ENCODE data around the gene MAGI2. TPM values are rescaled to one million over a fixed set of nuclear protein-coding genes. Genes with fewer than 3 reads are reported as not detected.

MAGI2 gene
- total RNA-seq, 1 donor from 2014 or later = 51.3 TPM

- ATAC-seq = no peak
Measured at GRCh38 chr7:78939669-78940068, 513.8 kb downstream of the MAGI2 start.

GRCh38 chr7:78924581-78924980 is 528.9 kb downstream of the MAGI2 start:
- intact Hi-C loops (cut with DNase I) = no loop called here
- no peak for ATAC-seq

More at GRCh38 chr7:78939669-78940068, 513.8 kb downstream of the MAGI2 start:
- no peak for DNase-seq (ENCODE audit: low spot score)
- intact Hi-C loops (cut with DNase I) = no loop called here

GRCh38 chr7:78912781-78913180 is 540.7 kb downstream of the MAGI2 start:
- DNase-seq (ENCODE audit: low spot score) (no peak), ATAC-seq (no peak)
- intact Hi-C loops (cut with DNase I) = no loop called here

More at GRCh38 chr7:78924581-78924980, 528.9 kb downstream of the MAGI2 start:
- DNase-seq (ENCODE audit: low spot score) = no peak

DNA sequence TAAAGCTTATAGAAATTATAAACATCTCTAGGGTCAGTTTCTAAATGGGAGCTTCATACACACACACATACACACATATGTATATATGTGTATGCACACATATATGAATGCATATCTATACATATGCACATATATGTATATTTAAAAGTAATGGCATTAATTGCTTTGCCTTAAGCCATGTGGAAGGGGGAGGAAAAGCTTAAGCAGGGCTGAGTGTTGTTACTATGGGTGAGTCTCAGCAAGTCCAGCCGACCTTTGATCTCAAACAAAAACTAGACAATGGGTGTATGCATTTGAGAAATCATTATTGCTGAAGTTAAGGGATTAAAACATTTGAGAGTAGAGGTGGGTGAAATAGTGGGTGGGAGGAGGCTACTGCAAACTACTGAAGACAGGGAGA is 546.7 kb downstream of the MAGI2 start:
- DNase-seq (ENCODE audit: low spot score) (no peak), ATAC-seq (no peak)
- intact Hi-C loops (cut with DNase I) = no loop called here

DNA sequence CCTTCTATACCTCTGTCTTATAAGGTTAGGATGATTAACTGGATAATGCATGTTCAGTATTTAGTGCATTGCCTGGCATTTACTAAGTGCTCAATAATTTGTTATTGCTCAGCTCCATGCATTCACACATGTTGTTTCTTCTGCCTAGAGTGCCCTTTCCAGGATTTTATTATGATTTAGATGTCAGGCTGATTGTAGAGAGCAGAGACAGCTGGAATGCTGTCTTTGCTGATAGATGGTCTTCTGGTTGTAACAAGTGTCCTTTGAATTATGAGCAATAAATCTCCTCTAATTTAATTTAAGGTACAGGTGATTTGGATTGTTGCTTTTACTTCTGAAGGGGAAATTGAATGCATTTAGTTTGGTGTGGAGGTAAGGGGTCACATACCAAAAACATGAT is 548.0 kb downstream of the MAGI2 start:
- intact Hi-C loops (cut with DNase I) = no loop called here
- ATAC-seq = no peak
- no peak for DNase-seq (ENCODE audit: low spot score)

- ATAC-seq = no peak
- intact Hi-C loops (cut with DNase I) = no loop called here
- DNase-seq (ENCODE audit: low spot score) = no peak
Measured at GRCh38 chr7:78904983-78905382, 548.5 kb downstream of the MAGI2 start.

- intact Hi-C loops (cut with DNase I) = no loop called here
- no peak for ATAC-seq
- DNase-seq (ENCODE audit: low spot score) = no peak
Measured at GRCh38 chr7:78901566-78901965, 551.9 kb downstream of the MAGI2 start.

- DNase-seq (ENCODE audit: low spot score) (no peak), ATAC-seq (no peak)
- intact Hi-C loops (cut with DNase I) = no loop called here
Measured at GRCh38 chr7:78900806-78901205, 552.7 kb downstream of the MAGI2 start.

- ATAC-seq = no peak
- intact Hi-C loops (cut with DNase I) = no loop called here
Measured at GRCh38 chr7:78895393-78895792, 558.1 kb downstream of the MAGI2 start.

DNA sequence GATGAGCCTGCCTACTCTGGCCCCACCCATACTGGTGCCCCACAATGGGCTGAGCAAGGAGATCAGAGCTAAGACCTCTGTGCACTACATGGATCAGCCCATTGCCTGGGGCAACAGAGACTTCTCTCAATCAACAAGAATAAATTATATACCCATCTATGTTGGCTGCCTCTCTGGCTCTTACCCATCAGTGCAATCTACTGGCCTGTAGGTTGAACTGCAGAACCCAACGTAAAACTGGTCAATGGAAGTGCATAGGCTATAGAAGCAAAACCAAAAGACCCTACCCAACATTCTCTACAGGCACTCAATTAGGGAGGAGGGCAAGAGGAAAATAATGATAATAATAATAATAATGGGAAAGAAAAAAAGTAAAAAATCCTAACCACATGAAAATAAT is 574.3 kb downstream of the MAGI2 start:
- intact Hi-C loops (cut with DNase I) = no loop called here
- ATAC-seq = no peak
- no peak for DNase-seq (ENCODE audit: low spot score)

More at GRCh38 chr7:78895393-78895792, 558.1 kb downstream of the MAGI2 start:
- no peak for DNase-seq (ENCODE audit: low spot score)

- ATAC-seq = no peak
- no peak for DNase-seq (ENCODE audit: low spot score)
- intact Hi-C loops (cut with DNase I) = no loop called here
Measured at GRCh38 chr7:78873117-78873516, 580.4 kb downstream of the MAGI2 start.

DNA sequence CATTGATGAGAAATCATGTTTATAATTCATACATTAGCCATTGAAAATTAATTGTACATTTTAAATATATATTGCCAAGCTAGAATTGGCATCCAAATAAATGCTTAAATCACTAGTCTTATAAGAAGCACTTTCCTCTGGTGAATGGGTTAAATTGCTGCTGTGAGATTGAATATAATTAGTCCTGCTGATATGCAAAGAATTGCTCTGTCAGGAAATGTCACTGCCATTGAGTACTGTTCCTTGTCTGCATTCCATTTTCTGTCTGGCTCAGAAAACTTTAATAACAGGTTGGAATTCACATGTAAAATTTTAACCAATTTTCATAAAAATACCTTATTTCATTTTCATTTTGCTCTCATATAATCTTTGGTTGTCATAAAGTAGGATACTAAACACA is 589.1 kb downstream of the MAGI2 start:
- intact Hi-C loops (cut with DNase I) = no loop called here
- DNase-seq (ENCODE audit: low spot score) (no peak), ATAC-seq (no peak)

DNA sequence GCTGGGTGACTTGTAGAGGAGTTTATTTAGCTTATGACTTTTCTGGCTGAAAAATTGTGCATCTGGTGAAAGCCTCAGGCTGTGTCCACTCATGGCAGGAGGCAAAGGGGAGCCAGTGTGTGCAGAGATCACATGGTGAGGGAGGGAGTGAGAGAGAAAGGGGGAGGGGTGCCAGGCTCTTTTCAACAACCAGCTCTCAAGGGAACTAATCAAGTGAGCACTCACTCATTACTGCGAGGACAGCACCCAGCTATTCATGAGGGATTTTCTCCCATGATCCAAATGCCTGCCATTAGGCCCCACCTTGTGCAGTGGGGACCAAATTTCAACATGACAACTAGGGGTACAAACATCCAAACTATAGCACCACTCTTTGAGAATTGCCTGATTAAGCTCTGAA is 590.2 kb downstream of the MAGI2 start:
- ATAC-seq (no peak), DNase-seq (ENCODE audit: low spot score) (no peak)
- intact Hi-C loops (cut with DNase I) = no loop called here

DNA sequence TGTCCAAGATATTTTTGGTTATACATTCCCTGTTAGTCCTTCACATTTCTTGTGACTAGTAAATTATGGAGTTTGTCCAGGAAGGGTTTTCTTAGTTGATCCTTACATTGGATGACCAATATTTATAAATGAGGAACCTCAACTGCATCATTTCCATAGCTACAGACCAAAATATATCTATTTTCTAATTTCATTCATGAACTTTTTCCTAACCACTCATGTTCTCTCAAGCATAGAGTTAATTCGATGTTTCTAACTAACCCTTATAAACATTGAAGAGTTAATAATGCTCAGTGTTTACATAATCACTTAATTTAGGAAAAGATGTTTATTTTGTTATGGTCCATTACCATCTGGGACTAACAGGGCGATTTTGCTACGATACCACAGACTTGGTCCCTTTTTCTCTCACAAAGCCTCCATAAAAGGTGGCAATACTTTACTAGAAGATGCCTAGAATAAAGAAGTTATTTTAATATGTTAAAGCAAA is 591.0 kb downstream of the MAGI2 start:
- intact Hi-C loops (cut with DNase I) = no loop called here
- ATAC-seq (no peak), DNase-seq (ENCODE audit: low spot score) (no peak)

DNA sequence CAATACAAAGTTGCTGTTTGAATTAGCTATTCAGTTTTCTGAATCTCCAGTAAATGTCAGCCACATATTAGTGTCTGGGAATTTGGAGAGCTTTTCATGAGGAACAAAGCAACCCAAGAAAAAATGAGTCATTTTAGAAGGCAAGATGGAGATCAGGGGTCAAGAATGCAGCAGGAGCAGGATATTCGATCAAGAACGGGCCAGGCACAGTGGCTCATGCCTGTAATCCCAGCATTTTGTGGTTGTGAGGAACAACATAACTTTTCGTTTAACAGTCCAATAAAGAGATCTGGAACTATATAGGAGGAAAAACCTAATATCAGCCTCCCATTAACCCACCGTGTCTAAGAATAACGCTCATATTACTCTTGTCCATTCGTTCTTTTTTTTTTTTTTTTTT is 600.5 kb downstream of the MAGI2 start:
- intact Hi-C loops (cut with DNase I) = no loop called here
- no peak for ATAC-seq

GRCh38 chr7:78850093-78850740 is 603.2 kb downstream of the MAGI2 start:
- no peak for ATAC-seq
- intact Hi-C loops (cut with DNase I) = no loop called here

More for the DNA sequence above, 600.5 kb downstream of the MAGI2 start:
- no peak for DNase-seq (ENCODE audit: low spot score)

GRCh38 chr7:78845155-78845554 is 608.3 kb downstream of the MAGI2 start:
- DNase-seq (ENCODE audit: low spot score) (no peak), ATAC-seq (no peak)
- intact Hi-C loops (cut with DNase I) = no loop called here

More at GRCh38 chr7:78850093-78850740, 603.2 kb downstream of the MAGI2 start:
- no peak for DNase-seq (ENCODE audit: low spot score)

- intact Hi-C loops (cut with DNase I) = no loop called here
- ATAC-seq (no peak), DNase-seq (ENCODE audit: low spot score) (no peak)
Measured at GRCh38 chr7:78842068-78842467, 611.4 kb downstream of the MAGI2 start.

DNA sequence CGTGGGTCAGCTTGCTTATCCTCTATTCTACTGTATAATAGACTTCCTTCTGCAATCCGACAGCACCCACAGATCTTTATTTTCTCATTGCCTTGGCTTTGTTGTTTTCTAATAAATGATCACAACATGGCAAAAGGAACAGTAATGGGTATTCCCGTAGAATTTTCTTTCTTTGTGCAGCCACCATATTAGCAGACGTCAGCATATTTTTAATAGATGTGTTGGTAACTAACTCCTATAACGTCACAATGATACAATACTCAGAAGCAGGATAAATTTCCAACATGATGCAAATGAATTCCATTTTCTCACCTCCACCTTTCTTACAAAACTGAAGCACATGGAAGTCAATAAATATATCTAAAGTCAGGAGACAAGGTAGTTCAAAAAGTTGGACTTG is 617.6 kb downstream of the MAGI2 start:
- no peak for ATAC-seq
- intact Hi-C loops (cut with DNase I) = no loop called here
- DNase-seq (ENCODE audit: low spot score) = no peak

GRCh38 chr7:78828317-78828716 is 625.1 kb downstream of the MAGI2 start:
- DNase-seq (ENCODE audit: low spot score) = no peak
- ATAC-seq = no peak
- intact Hi-C loops (cut with DNase I) = no loop called here

DNA sequence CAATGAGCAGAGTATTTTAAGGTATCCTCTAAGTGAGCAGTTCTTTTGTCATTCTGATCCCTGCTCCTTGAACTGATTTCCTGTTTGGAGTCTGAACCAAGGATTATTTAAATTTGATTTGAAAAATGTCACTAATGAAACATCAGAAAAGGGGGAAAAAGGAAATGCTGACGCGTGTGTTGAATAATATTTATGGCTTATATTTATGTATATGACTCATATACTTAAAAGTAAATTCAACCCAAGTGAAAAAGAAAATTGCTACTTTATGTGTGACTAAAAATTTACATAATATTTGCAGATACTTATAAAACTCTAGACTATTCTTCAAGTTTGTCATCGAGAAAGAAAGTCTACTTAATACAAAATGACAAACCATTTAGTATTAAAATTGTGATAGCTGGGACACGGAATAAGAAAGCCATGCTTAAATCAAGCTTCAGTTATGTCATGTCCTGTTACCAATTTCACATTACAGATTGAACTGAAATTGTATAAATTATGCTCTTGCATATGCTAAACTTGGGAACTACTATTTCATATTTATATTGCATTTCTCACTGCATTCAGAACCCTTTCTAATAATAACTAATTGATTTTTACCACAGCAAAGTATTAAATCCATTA is 649.9 kb downstream of the MAGI2 start:
- DNase-seq (ENCODE audit: low spot score) = no peak
- intact Hi-C loops (cut with DNase I) = no loop called here
- no peak for ATAC-seq
